ENCODE results near the gene NKG7. TPM values are rescaled to one million over a fixed set of nuclear protein-coding genes. Genes with fewer than 3 reads are reported as not detected.

Gene NKG7
- total and polyA plus RNA-seq, 2 of the 13 experiments (the other 11 are each of a cell fraction or from before 2014, with no cell fraction given): 0.40 TPM; not detected in 1

- TF ChIP-seq NCOR1 (IDR thresholded peaks at IDR 0.05; ENCODE audit: borderline replicate concordance, low read length): no peak
- TF ChIP-seq ZNF292 (CRISPR knock-in tag; IDR thresholded peaks at IDR 0.05; ENCODE audit: borderline replicate concordance, low read depth): no peak
- TF ChIP-seq POLR2AphosphoS5 (IDR thresholded peaks at IDR 0.05; ENCODE audit: low read depth, low read length): peak; percentile 71; the same call in 1 of the 2 replicates
- peak; percentile 41 for TF ChIP-seq AGO1 (IDR thresholded peaks at IDR 0.05; ENCODE audit: low read depth, low read length, poor library complexity, severe bottlenecking)
- TF ChIP-seq MEIS2 (CRISPR knock-in tag; IDR thresholded peaks at IDR 0.05): no peak
- peak; percentile 7 to 44; a peak in 1 of 4 replicates for TF ChIP-seq POLR2A (IDR thresholded peaks at IDR 0.05; ENCODE audit: insufficient read depth in 1 of 2, low read depth in 2 of 2, low read length in 2 of 2)
- TF ChIP-seq ZNF788 (CRISPR knock-in tag; IDR thresholded peaks at IDR 0.05; ENCODE audit: borderline replicate concordance): 0 out of 2 replicates have a peak, but pooled peaks have one; percentile 40
- TF ChIP-seq ZNF772 (CRISPR knock-in tag; IDR thresholded peaks at IDR 0.05): no peak
- TF ChIP-seq ZNF646 (CRISPR knock-in tag; IDR thresholded peaks at IDR 0.05): no peak
- 0 out of 2 replicates have a peak, but pooled peaks have one; percentile 10 for TF ChIP-seq ZNF317 (CRISPR knock-in tag; IDR thresholded peaks at IDR 0.05)
- TF ChIP-seq ZC3H13 (CRISPR knock-in tag; IDR thresholded peaks at IDR 0.05): 0 out of 2 replicates have a peak, but pooled peaks have one; percentile 18
- TF ChIP-seq POLR2G (IDR thresholded peaks at IDR 0.05; ENCODE audit: low read depth, low read length): peak; percentile 64
- no peak for TF ChIP-seq ZNF468 (CRISPR knock-in tag; IDR thresholded peaks at IDR 0.05)
- peak; percentile 96 for TF ChIP-seq ZMYM3 (CRISPR knock-in tag; IDR thresholded peaks at IDR 0.05)
- peak; percentile 52 for TF ChIP-seq ZNF687 (CRISPR knock-in tag; IDR thresholded peaks at IDR 0.05)
- no peak for TF ChIP-seq ZNF775 (CRISPR knock-in tag; IDR thresholded peaks at IDR 0.05; ENCODE audit: borderline replicate concordance)
- TF ChIP-seq REPIN1 (CRISPR knock-in tag; IDR thresholded peaks at IDR 0.05; ENCODE audit: borderline replicate concordance, low read depth): 0 out of 2 replicates have a peak, but pooled peaks have one; percentile 28
- peak; percentile 39 for TF ChIP-seq TEAD3 (CRISPR knock-in tag; optimal IDR thresholded peaks at IDR 0.05; ENCODE audit: borderline replicate concordance)
- TF ChIP-seq ERF (CRISPR knock-in tag; IDR thresholded peaks at IDR 0.05): peak; percentile 9; the same call in 1 of the 2 replicates
These were observed 29.6 kb downstream of the NKG7 start (continued) for GRCh38 chr19:51342631-51343569.

Measured in HepG2 (cell line).